ENCODE measurements around the gene PPP2CA. TPM values are rescaled to one million over a fixed set of nuclear protein-coding genes. Genes with fewer than 3 reads are reported as not detected.

The PPP2CA gene
- total RNA-seq, 1 donor from 2014 or later, result 96.9 TPM

GRCh38 chr5:134178096-134178419 lies 47.8 kb downstream of the PPP2CA start:
- Histone ChIP-seq H3K9me3 (no peaks in the 10 kb centered on the region), H3K36me3 (peaks cover 7% of the 10 kb centered on the region), H3K27me3 (ENCODE audit: low read depth) (no peaks in the 10 kb centered on the region), H3K27ac (peak overlapping the region; percentile 100), H3K4me1 (peaks cover 35% of the 10 kb centered on the region), H3K4me3 (peak overlapping the region; percentile 83)
- no peak for DNase-seq
- intact Hi-C loops (cut with DNase I), result no loop called here
- no peak for TF ChIP-seq CTCF (IDR thresholded peaks at IDR 0.05)
- ATAC-seq, result no peak

GRCh38 chr5:134177369-134178095 lies 48.3 kb downstream of the PPP2CA start:
- peak overlapping the region; percentile 100 for H3K27ac ChIP-seq
- ATAC-seq, result peak; percentile 40 to 70
- no peak for TF ChIP-seq CTCF (IDR thresholded peaks at IDR 0.05)
- H3K36me3 ChIP-seq, result peaks cover 12% of the 10 kb centered on the region
- DNase-seq, result peak; percentile 78
- intact Hi-C loops (cut with DNase I), result no loop called here
- no peaks in the 10 kb centered on the region for H3K9me3 ChIP-seq
- peaks cover 35% of the 10 kb centered on the region for H3K4me1 ChIP-seq
- peak overlapping the region; percentile 83 for H3K4me3 ChIP-seq
- H3K27me3 ChIP-seq (ENCODE audit: low read depth), result no peaks in the 10 kb centered on the region

- H3K36me3 ChIP-seq, result peaks cover 20% of the 10 kb centered on the region
- H3K27me3 ChIP-seq (ENCODE audit: low read depth), result no peaks in the 10 kb centered on the region
- H3K9me3 ChIP-seq, result no peaks in the 10 kb centered on the region
- ATAC-seq (peak; percentile 95 to 96), DNase-seq (peak; percentile 90)
- intact Hi-C loops (cut with DNase I), result no loop called here
- H3K4me3 ChIP-seq, result peak within 1 kb of the TSS; percentile 83
- peaks cover 35% of the 10 kb centered on the region for H3K4me1 ChIP-seq
- peak within 1 kb of the TSS; percentile 100 for H3K27ac ChIP-seq
- no peak for TF ChIP-seq CTCF (IDR thresholded peaks at IDR 0.05)
Measured at GRCh38 chr5:134176511-134177368, 49.1 kb downstream of the PPP2CA start, which contains the start of gene SKP1. Gene SKP1, minus strand, starts transcription at chr5:134176950. Its CDS starts 2,928 bp downstream, at chr5:134174022.

GRCh38 chr5:134175921-134176510 lies 49.9 kb downstream of the PPP2CA start:
- H3K9me3 ChIP-seq, result no peaks in the 10 kb centered on the region
- TF ChIP-seq CTCF (IDR thresholded peaks at IDR 0.05), result no peak
- peak overlapping the region; percentile 83 for H3K4me3 ChIP-seq
- H3K27me3 ChIP-seq (ENCODE audit: low read depth), result no peaks in the 10 kb centered on the region
- DNase-seq, result no peak
- H3K4me1 ChIP-seq, result peaks cover 35% of the 10 kb centered on the region
- peak overlapping the region; percentile 100 for H3K27ac ChIP-seq
- peaks cover 27% of the 10 kb centered on the region for H3K36me3 ChIP-seq
- intact Hi-C loops (cut with DNase I), result no loop called here
- ATAC-seq, result peak; percentile 38 to 61

Measured in lower lobe of right lung (tissue), 2 donors.